Small intestine (tissue), 16 donors: ENCODE measurements around the gene AQP10. TPM values are rescaled to one million over a fixed set of nuclear protein-coding genes. Genes with fewer than 3 reads are reported as not detected.
"Not testable (repeated sequence)": the region's sequence is repeated elsewhere in the genome, so short reads cannot be mapped to it uniquely, and the experiment has no call there.

Experiments
- DNase-seq, 2 donors: peaks; one replicate each; pipeline versions ENCODE4 v3.0.0 to v3.0.0-alpha.2; 2013
- FAIRE-seq: peaks from 2 replicates; lab custom pipeline; 2012; peaks lifted over from hg19 to GRCh38; lab: Jason Lieb, UNC
- H3K27ac ChIP-seq, 3 donors: one replicate each; pipeline ENCODE4 v1.5.1; 2013; ENCODE audit warnings: low read length in 2 of 3, mild to moderate bottlenecking in 2 of 3, control low read depth in 1 of 3, inconsistent platforms in 1 of 3, low read depth in 1 of 3, moderate library complexity in 1 of 3
- H3K27me3 ChIP-seq, 3 donors: one replicate each; pipeline ENCODE4 v1.6.1; 2013; ENCODE audit warnings: low read length in 3 of 3, inconsistent platforms in 1 of 3; ENCODE audit not compliant: control insufficient read depth in 3 of 3, insufficient read depth in 3 of 3
- H3K36me3 ChIP-seq, 3 donors: one replicate each; pipeline ENCODE4 v1.6.1; 2013; ENCODE audit warnings: low read length in 3 of 3, inconsistent platforms in 1 of 3, low read depth in 1 of 3, mild to moderate bottlenecking in 1 of 3, moderate library complexity in 1 of 3; ENCODE audit not compliant: control insufficient read depth in 3 of 3, insufficient read depth in 2 of 3
- H3K4me1 ChIP-seq, 3 donors: one replicate each; pipeline ENCODE4 v1.6.1; 2013; ENCODE audit warnings: low read length in 2 of 3, inconsistent platforms in 1 of 3, low read depth in 1 of 3, mild to moderate bottlenecking in 1 of 3, moderate library complexity in 1 of 3; ENCODE audit not compliant: control insufficient read depth in 3 of 3, insufficient read depth in 2 of 3
- H3K4me3 ChIP-seq, 3 donors: one replicate each; pipeline ENCODE4 v1.5.1; 2013; ENCODE audit warnings: low read length in 3 of 3, control low read depth in 1 of 3, inconsistent platforms in 1 of 3, low read depth in 1 of 3, mild to moderate bottlenecking in 1 of 3, moderate library complexity in 1 of 3
- H3K9me3 ChIP-seq, 2 donors: one replicate each; pipeline ENCODE4 v1.6.1; 2013; ENCODE audit warnings: low read depth in 1 of 2, low read length in 1 of 2; ENCODE audit not compliant: control insufficient read depth in 2 of 2, insufficient read depth in 1 of 2
- WGBS, 3 donors: extraction: QIAGEN DNeasy Blood & Tissue Kit; methylation state at CpG; one replicate each; pipeline ENCODE4 v1.1.7; 2013; 5-methylcytosine and 5-hydroxymethylcytosine counted together
- long read RNA-seq, 10 donors: transcript quantifications; one replicate each; lab custom pipeline, GENCODE V29; 2026
- polyA plus RNA-seq, 4 donors: library from polyadenylated mRNA; stranded (reverse) in 3 of 4; unstranded in 1 of 4; fragments of 200-250 nt in 3 of 4; fragments of 120-200 nt in 1 of 4; gene quantifications; one replicate each; pipeline versions ENCODE4 v1.2.1 to v1.2.3, GENCODE V29; 2013
- donor health status: healthy with polysubstance abuse.
- donor health status: control.
- donor health status: control.
- donor health status: Bipolar disorder and iron deficiency.
- donor health status: healthy.

Gene AQP10
- polyA plus RNA-seq = 100 to 1,000 TPM in 1 of 4 donors, 10 to 100 TPM in 1, 1 to 10 TPM in 1, under 1 TPM in 1; 0.30 to 103 (median 22.5) TPM
- long read RNA-seq, donor 1 = 0 reads
- long read RNA-seq, donor 2, transcript AQP10-201 (6 exons, 1,791 nt) = major isoform, 8 of 8 reads
- long read RNA-seq, donor 2, partial matches to known transcripts = 0 of 8 reads
- long read RNA-seq, donor 2, other reads (novel, unspliced or antisense) = 0 of 8 reads
- long read RNA-seq, donor 3 = 0 reads
- long read RNA-seq, donor 4 = 0 reads
- long read RNA-seq, donor 5 = 0 reads
- long read RNA-seq, donor 6, transcript AQP10-201 (6 exons, 1,791 nt) = major isoform, 6 of 7 reads
- long read RNA-seq, donor 6, partial matches to known transcripts = 0 of 7 reads
- long read RNA-seq, donor 6, other reads (novel, unspliced or antisense) = 0 of 7 reads
- long read RNA-seq, donor 7 = 0 reads
- long read RNA-seq, donor 8 = 0 reads
- long read RNA-seq, donor 9, partial matches to known transcripts = 0 of 1 reads
- long read RNA-seq, donor 9, other reads (novel, unspliced or antisense) = 0 of 1 reads
- long read RNA-seq, donor 10, partial matches to known transcripts = 0 of 4 reads
- long read RNA-seq, donor 10, other reads (novel, unspliced or antisense) = 0 of 4 reads

GRCh38 chr1:154320882-154321608 lies at the start of gene AQP10:
AQP10 (plus strand) TSS chr1:154321093; CDS start chr1:154321156, 63 bp downstream.
- WGBS, 3 donors = 7 to 26% (median 11%) methylated on average over 9 of the region's 9 CpGs
- FAIRE-seq = no peak
- peak within 1 kb of the TSS; percentile 48 to 86 (median 67) for H3K27ac ChIP-seq
- H3K27me3 ChIP-seq = peaks cover 0 to 18% (median 0%) of the 10 kb centered on the region in 3 donors
- H3K9me3 ChIP-seq = peaks cover 0 to 9% of the 10 kb centered on the region in 2 donors
- peaks cover 0 to 13% (median 0%) of the 10 kb centered on the region in 3 donors for H3K36me3 ChIP-seq
- H3K4me1 ChIP-seq = peaks cover 0 to 25% (median 0%) of the 10 kb centered on the region in 3 donors
- peak within 1 kb of the TSS in 2 of 3 donors; percentile 28 to 32 for H3K4me3 ChIP-seq
- DNase-seq = peak; percentile 93 to 97

- H3K9me3 ChIP-seq = no peaks in the 10 kb centered on the region
- H3K27me3 ChIP-seq = no peaks in the 10 kb centered on the region
- peak within 1 kb of the TSS; percentile 72 to 96 (median 84) for H3K27ac ChIP-seq
- peak within 1 kb of the TSS; percentile 82 to 94 (median 89) for H3K4me3 ChIP-seq
- WGBS, 3 donors = 0% methylated on average over 47 of the region's 47 CpGs
- peaks cover 13 to 43% (median 26%) of the 10 kb centered on the region in 3 donors for H3K36me3 ChIP-seq
- DNase-seq (peak; percentile 96 to 97), FAIRE-seq (no peak)
- peaks cover 0 to 5% (median 0%) of the 10 kb centered on the region in 3 donors for H3K4me1 ChIP-seq
These were observed 48.5 kb upstream of the AQP10 start, which contains the start of gene HAX1 for GRCh38 chr1:154272217-154272998. HAX1 (plus strand) TSS chr1:154272629; CDS start chr1:154272724, 95 bp downstream.

GRCh38 chr1:154272999-154273563 lies 47.8 kb upstream of the AQP10 start:
- 39 to 47% (median 44%) methylated on average over 13 of the region's 13 CpGs for WGBS, 3 donors
- H3K4me1 ChIP-seq = peaks cover 0 to 5% (median 0%) of the 10 kb centered on the region in 3 donors
- H3K9me3 ChIP-seq = no peaks in the 10 kb centered on the region
- peaks cover 13 to 38% (median 24%) of the 10 kb centered on the region in 3 donors for H3K36me3 ChIP-seq
- H3K4me3 ChIP-seq = peak overlapping the region; percentile 82 to 94 (median 89)
- FAIRE-seq (no peak), DNase-seq (no peak)
- no peaks in the 10 kb centered on the region for H3K27me3 ChIP-seq
- H3K27ac ChIP-seq = peak overlapping the region; percentile 72 to 96 (median 84)

- H3K36me3 ChIP-seq = peaks cover 9 to 17% (median 9%) of the 10 kb centered on the region in 3 donors
- FAIRE-seq = no peak
- WGBS, 3 donors = 87 to 89% (median 89%) methylated on average over 7 of the region's 7 CpGs
- H3K4me1 ChIP-seq = peaks cover 0 to 5% (median 0%) of the 10 kb centered on the region in 3 donors
- no peak overlapping the region for H3K4me3 ChIP-seq
- no peak for DNase-seq
- H3K27ac ChIP-seq = no peak overlapping the region
- no peaks in the 10 kb centered on the region for H3K9me3 ChIP-seq
- H3K27me3 ChIP-seq = no peaks in the 10 kb centered on the region
These were observed 44.1 kb upstream of the AQP10 start for GRCh38 chr1:154276797-154277196.

- not testable (repeated sequence) for FAIRE-seq, H3K36me3 ChIP-seq, H3K27ac ChIP-seq, H3K4me1 ChIP-seq, H3K9me3 ChIP-seq, H3K27me3 ChIP-seq, DNase-seq, H3K4me3 ChIP-seq
- 94 to 95% (median 94%) methylated on average over 4 to 29 of the region's 30 CpGs for WGBS, 3 donors
These were observed 33.3 kb upstream of the AQP10 start for GRCh38 chr1:154287591-154287990.

GRCh38 chr1:154288661-154289060 lies 32.2 kb upstream of the AQP10 start:
- Histone ChIP-seq H3K27ac (no peak overlapping the region), H3K9me3 (peaks cover 0 to 8% of the 10 kb centered on the region in 2 donors), H3K27me3 (no peaks in the 10 kb centered on the region), H3K36me3 (no peaks in the 10 kb centered on the region), H3K4me1 (no peaks in the 10 kb centered on the region), H3K4me3 (no peak overlapping the region)
- DNase-seq (no peak), FAIRE-seq (no peak)
- 62 to 74% (median 70%) methylated on average over 3 of the region's 3 CpGs for WGBS, 3 donors

- H3K36me3 ChIP-seq = no peaks in the 10 kb centered on the region
- peaks cover 0 to 21% of the 10 kb centered on the region in 2 donors for H3K9me3 ChIP-seq
- H3K27ac ChIP-seq = no peak overlapping the region
- no peaks in the 10 kb centered on the region for H3K27me3 ChIP-seq
- no peak overlapping the region for H3K4me3 ChIP-seq
- DNase-seq (no peak), FAIRE-seq (no peak)
- WGBS, 3 donors = 86 to 92% (median 87%) methylated on average over 1 of the region's 1 CpG
- H3K4me1 ChIP-seq = no peaks in the 10 kb centered on the region
These were observed 30.0 kb upstream of the AQP10 start for GRCh38 chr1:154290921-154291320.
